ENCODE measurements around the gene AP4E1.
"Not testable (repeated sequence)": the region's sequence is repeated elsewhere in the genome, so short reads cannot be mapped to it uniquely, and the experiment has no call there.

AP4E1 gene
- total RNA-seq: 38.8 to 48.7 reads per million in 2 experiments

GRCh38 chr15:50908209-50909009 lies at the start of gene AP4E1:
Gene AP4E1 (plus strand): TSS chr15:50908683. CDS start chr15:50908779, 96 bp downstream.
- peak; percentile 91 for DNase-seq (ENCODE audit: low read depth)

DNA sequence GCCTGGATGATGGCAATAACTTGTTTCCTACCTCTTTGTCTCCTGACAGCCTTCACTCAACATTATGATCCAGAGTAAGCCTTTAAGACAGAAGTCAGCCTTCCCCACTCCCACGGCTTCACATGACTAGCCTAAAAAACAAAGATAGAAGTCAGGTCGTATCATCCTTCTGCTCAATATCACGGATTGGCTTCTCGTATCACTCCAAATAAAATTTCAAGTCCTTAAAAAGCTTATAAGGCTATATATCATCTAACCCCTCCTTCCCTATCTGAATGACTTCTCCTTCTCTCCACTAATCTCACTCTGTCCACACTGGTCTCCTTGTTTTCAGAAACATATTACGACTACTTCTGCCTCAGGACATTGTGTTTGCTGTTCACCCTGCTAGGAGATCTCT lies 47.7 kb upstream of the AP4E1 start:
- no peak for DNase-seq (ENCODE audit: low read depth)

DNA sequence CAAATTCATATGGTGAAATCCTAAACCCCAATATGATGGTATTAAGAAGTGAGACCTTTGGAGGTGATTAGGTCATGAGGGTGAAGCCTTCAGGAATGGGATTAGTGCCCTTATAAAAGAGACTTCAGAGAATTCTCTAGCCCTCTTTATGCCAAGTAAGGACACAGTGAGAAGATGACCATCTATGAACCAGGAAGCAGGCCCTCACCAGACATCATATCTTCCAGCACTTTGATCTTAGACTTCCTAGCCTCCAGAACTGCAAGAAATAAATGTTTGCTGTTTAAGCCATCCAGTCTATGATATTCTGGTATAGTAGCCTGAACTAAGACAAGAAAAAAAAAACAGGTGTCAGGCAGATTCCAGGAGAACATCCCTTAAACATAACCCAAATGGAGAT lies 45.9 kb upstream of the AP4E1 start:
- no peak for DNase-seq (ENCODE audit: low read depth)

DNA sequence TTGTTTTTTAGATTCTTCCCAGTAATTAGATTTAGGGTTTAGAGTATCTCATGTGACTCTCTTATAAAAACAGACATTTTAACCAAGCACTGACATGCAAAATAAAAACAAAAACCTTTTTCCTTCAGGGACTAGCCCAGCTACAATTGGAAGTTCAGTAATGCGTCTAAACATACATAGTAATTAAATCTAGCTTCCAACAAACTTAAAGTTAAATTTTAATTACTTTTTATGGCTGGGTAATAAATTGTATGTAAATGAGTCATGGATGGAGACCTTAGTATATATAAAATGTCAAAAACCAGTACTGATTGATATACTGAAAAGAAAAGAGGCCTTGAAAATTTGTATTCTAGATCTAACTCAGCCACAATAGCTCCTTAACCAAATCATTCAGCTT lies 43.6 kb upstream of the AP4E1 start:
- DNase-seq (ENCODE audit: low read depth): no peak

- DNase-seq (ENCODE audit: low read depth): no peak
Observed at GRCh38 chr15:50865515-50866353, 42.7 kb upstream of the AP4E1 start.

GRCh38 chr15:50871832-50872231 lies 36.7 kb upstream of the AP4E1 start:
- no peak for DNase-seq (ENCODE audit: low read depth)

DNA sequence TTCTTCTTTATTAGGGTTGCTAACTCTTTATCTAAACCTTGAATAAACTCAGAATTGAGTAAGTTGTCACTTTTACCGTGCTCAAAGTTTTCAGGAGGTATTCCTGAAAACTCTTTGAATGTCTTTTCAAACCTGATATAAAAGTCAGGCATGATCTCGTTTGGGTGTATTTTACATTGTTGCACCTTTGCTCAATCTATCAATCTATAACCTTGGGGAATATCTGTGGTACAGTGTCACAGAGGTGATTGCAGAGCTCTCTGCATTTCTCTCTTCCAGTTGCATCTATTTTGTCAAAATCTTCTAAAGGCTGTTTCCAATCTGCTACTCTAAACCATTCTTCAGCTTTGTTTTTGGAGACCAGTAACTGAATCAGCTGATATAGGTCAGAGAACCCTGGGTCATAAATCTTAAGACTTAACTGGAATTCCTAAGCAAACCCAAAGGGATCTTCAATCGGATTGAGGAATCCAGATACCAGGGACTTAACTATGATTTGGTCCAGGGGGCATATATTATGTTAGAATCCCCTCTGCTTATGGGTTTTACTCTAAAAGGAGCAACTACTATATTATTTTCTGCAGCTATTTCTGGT lies 35.6 kb upstream of the AP4E1 start:
- no peak for DNase-seq (ENCODE audit: low read depth)

DNA sequence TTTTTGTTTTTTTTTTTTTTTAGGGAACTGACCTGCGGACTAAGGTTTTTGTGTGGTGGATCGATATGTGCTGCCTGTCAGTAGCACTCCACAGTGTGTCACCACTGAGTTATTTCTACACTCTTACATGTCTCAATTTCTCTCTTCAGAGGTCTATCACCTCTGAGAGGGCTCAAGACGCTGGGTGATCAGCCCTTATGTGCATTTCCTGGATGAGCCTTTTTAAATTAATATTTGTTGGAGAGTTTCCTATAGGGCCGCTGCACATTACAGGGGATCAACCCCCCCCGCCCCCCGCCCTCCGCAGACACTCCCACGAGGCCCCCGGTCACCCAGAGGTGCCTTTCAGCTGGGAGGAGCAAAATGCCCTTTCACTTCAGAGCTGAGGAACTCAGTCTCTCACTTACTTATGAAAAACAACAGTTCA lies 34.5 kb upstream of the AP4E1 start:
- DNase-seq (ENCODE audit: low read depth): no peak

GRCh38 chr15:50875238-50875637 lies 33.2 kb upstream of the AP4E1 start:
- not testable (repeated sequence) for DNase-seq (ENCODE audit: low read depth)

DNA sequence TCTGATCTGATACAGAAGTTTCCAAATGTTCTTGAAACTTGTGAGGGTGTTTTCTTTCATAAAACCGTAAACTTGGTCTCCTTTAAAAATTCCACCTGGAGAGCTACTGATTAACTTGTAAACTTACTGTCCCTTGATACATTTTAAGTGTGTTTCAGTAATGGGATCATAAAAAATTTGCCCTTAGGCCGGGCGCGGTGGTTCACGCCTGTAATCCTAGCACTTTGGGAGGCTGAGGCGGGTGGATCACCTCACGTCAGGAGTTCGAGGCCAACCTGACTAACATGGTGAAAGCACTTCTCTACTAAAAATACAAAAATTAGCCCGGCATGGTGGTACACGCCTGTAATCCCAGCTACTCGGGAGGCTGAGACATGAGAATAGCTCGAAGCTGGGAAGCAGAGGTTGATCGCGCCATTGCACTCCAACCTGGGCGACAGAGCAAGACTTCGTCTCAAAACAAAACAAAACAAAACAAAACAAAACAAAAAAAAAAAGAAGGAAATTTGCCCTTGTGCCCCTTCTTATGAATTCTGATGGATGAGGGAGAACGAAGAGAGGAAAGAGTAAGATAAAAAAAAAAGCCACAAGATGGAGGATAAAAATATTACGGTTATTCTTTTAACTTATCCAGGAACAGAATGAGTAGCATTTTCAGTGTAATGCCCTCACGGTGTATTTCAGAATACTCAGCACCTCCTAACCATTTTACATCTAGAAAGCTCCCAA lies 32.1 kb upstream of the AP4E1 start:
- no peak for DNase-seq (ENCODE audit: low read depth)

DNA sequence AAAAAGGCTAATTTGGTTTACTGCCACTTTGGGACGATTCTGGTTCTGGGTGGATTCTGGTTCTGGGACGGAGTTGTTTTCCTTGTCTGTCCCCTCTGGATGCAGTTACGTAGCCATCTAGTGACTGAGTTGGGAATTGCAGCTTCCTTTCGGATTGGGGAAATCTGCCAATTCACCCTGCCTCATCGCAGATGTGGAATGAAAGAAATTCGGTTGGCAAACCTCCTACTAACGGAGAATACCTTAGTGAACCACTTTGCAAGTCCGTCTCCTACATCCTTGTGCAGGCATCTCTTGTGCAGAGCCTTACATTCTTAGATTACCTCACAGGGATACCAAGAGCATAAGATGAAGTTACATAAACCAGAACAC lies 31.5 kb upstream of the AP4E1 start:
- DNase-seq (ENCODE audit: low read depth): peak; percentile 50

- DNase-seq (ENCODE audit: low read depth): no peak
Observed at GRCh38 chr15:50879016-50879617, 29.4 kb upstream of the AP4E1 start.

GRCh38 chr15:50880206-50880605 lies 28.3 kb upstream of the AP4E1 start:
- no peak for DNase-seq (ENCODE audit: low read depth)

DNA sequence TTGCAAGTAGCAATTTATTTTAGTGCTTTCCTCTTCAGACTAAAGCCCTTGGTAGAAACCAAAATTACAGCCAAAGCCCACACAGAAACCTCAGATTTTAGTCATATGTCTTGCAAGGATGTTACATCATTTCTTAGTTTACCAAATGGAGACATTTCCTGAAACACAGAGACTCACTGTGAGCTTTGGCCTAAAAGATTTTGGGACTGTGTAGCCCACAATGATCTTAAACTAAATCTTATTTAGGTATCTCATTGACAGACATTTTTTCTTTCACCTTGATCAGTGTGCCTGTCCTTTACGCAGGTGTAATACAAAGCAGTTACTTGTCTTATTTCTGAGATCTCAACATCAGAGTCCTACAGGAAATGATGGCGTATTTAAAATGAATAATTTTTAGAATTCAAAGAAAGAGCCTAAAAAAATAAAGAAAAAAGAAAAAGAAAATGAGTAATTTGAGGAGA lies 27.8 kb upstream of the AP4E1 start:
- DNase-seq (ENCODE audit: low read depth): no peak

DNA sequence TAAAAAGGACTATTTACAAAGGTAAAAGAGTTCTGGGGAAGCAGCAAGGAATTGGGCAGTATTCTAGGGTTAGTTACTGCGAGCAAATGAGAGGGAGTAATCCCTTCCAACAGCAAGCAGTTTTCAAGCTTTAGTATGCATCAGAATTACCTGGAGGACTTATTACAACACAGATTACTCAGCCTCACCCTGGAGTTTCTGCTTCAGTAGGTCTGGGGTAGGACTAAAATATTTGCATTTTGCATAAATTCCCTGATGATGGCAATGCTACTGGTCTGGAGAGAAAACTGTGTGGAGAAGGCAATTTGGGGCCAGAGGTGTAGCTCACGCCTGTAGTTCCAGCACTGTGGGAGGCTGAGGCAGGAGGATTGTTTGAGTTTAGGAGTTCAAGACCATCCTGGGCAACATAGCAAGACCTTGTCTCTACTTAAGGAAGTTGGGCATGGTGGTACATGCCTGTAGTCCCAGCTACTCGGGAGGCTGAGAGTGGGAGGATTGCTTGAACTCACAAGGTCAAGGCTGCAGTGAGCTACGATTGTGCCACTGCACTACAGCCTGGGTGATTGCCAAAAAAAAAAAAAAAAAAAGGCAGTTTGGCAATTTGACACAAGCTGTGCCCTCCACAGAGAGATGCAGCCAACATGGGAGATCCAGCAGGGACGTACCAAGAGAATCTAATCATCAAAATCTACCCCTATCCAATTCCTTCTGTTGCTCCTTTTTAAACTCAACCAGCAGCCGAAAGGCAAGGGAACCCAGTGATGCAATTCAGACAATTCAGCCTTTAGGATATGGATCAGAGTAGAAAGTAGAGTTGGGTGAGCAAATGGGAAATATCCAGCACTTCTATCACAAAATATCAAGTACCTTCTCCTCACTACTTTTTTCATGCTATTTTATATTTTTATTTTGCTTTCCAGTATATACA lies 27.1 kb upstream of the AP4E1 start:
- DNase-seq (ENCODE audit: low read depth): no peak

DNA sequence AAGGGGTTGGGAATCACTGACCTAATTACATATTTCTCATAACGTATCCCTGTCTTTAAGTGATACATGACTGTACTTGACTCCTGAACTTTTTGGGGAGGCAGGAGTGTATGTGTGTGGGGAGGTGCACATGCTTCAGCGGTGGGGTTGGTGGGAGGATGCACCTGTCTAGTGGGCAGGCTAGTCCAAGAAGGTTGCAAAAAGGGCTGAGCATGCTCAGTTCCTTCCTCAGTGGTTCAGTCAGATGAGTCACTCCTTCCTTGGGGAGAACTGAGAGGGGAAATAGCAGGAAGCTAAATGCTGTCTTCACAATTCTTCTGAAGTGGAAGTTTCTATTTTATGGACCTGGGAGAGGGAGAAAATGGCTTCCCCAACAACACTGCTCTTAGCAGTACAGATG lies 24.6 kb upstream of the AP4E1 start:
- no peak for DNase-seq (ENCODE audit: low read depth)

- no peak for DNase-seq (ENCODE audit: low read depth)
Observed at GRCh38 chr15:50884540-50884939, 23.9 kb upstream of the AP4E1 start.

GRCh38 chr15:50886139-50886467 lies 22.4 kb upstream of the AP4E1 start:
- no peak for DNase-seq (ENCODE audit: low read depth)

DNA sequence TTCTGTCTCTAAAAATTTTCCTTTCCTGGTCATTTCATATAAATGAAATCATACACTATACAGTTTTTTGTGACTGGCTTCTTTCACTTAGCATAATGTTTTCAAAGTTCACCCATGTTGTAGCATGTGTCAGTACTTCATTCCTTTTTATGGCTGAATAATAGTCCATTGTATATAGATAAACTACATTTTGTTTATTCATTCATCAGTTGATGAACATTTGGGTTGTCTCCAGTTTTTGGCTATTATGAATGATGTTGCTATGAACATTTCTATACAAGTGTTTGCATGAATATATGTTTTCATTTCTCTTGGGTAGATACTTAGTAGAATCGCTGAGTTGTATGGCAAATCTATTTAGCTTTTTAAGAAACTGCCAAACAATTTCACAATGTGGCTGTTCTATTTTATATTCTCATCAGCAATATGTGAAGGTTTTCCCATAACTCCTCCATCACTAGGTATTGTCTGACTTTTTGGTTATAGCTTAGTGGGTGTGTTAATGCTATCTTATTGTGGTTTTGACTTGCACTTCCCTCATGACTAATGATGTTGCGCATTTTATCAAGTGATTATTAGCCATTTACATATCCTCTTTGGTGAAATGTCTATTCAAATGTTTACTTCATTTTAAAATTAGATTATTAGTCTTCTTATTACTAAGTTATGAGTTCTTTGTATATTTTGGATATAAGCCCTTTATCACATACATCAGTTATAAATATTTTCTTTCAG lies 21.7 kb upstream of the AP4E1 start:
- DNase-seq (ENCODE audit: low read depth): no peak

DNA sequence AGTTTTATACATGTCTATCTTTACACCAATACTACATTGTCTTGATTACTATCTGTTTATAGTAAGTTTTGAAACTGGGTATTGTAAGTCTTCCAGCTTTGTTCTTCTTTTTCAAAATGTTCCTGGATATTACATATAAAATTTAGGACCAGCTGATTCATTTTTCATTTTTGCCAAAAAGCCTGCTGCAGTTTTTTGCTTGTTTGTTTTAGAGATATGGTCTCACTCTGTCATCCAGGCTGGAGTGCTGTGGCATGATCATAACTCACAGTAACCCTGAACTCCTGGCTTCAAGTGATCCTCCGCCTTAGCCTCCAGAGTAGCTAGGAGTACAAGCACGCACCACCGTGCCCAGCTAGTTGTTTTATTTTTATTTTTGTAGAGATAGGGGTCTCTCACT lies 20.4 kb upstream of the AP4E1 start:
- DNase-seq (ENCODE audit: low read depth): no peak
